GM23338 (cell line): Measurements from ENCODE around the gene VMP1. TPM values are rescaled to one million over a fixed set of nuclear protein-coding genes. Genes with fewer than 3 reads are reported as not detected.

Experiments used
- CREB1 ChIP-seq: fragments of 250-450 bp; sonication (Bioruptor Pico); IDR thresholded peaks from 2 replicates; pipeline ENCODE4 v1.5.0; 2020; ENCODE audit warnings: low read depth, mild to moderate bottlenecking, moderate library complexity
- CTCF ChIP-seq, 2 experiments: fragments of 200-600 bp in 1 of 2; sonication (generic) in 1 of 2; conservative IDR thresholded peaks; 2 replicates each; pipeline versions ENCODE4 v1.5.1 to v1.6.1; 2016 to 2017; ENCODE audit warnings: antibody characterized with exemption in 2 of 2, low read depth in 2 of 2, mild to moderate bottlenecking in 2 of 2, moderate library complexity in 1 of 2
- EZH2 ChIP-seq: fragments of 200-600 bp; sonication (generic); IDR thresholded peaks from one replicate; pipeline ENCODE4 v1.8.0; 2017; ENCODE audit warnings: antibody characterized with exemption, mild to moderate bottlenecking, low read depth; ENCODE audit not compliant: unreplicated experiment
- EZH2phosphoT487 ChIP-seq: fragments of 200-600 bp; sonication (generic); IDR thresholded peaks from one replicate; pipeline ENCODE4 v1.8.1; 2018; ENCODE audit warnings: antibody characterized with exemption; ENCODE audit not compliant: unreplicated experiment
- NANOG ChIP-seq: IDR thresholded peaks from 2 replicates; pipeline ENCODE4 v1.6.1; 2016; ENCODE audit warnings: antibody characterized with exemption, borderline replicate concordance
- REST ChIP-seq: IDR thresholded peaks from one replicate; pipeline ENCODE4 v1.6.1; 2018; ENCODE audit warnings: antibody characterized with exemption; ENCODE audit not compliant: unreplicated experiment
- STAT1 ChIP-seq: IDR thresholded peaks from one replicate; pipeline ENCODE4 v1.6.1; 2016; ENCODE audit warnings: antibody characterized with exemption; ENCODE audit not compliant: unreplicated experiment
- ZNF114 ChIP-seq: fragments of 250-450 bp; sonication (Bioruptor Pico); IDR thresholded peaks from 2 replicates; pipeline ENCODE4 v1.5.0; 2020; ENCODE audit warnings: mild to moderate bottlenecking, moderate library complexity
- microRNA counts: library from miRNA; unstranded; fragments of <30 nt; microRNA quantifications from one replicate; lab custom pipeline; 2017
- microRNA-seq: library from miRNA; unstranded; fragments of <30 nt; microRNA quantifications from one replicate; pipeline ENCODE4, GENCODE V29; 2017
- polyA plus RNA-seq: library from polyadenylated mRNA; unstranded; fragments of >200 nt; fragmentation: Nextera tagmentation; extraction: Ambion mirVana; gene quantifications from 2 replicates; pipeline ENCODE4 v1.2.1, GENCODE V29; 2016
- small RNA-seq: library from RNA; depleted of rRNA; stranded (forward); fragments of <200 nt; gene quantifications from one replicate; pipeline ENCODE3, GENCODE V24; 2014; ENCODE audit warnings: low replicate concordance
- total RNA-seq: library from RNA; depleted of rRNA; stranded (reverse); fragments of >200 nt; shearing (Covaris generic); gene quantifications from 2 replicates; pipeline ENCODE4 v1.2.3, GENCODE V29; 2014; rRNA removed
- TF ChIP-seq, protein P1 (sequence below): IDR thresholded peaks from 2 replicates; pipeline ENCODE4 v1.6.1; 2016; ENCODE audit warnings: antibody characterized with exemption

Gene VMP1
- total and polyA plus RNA-seq, 2 experiments from 2014 or later = 70.1 to 112 TPM

DNA sequence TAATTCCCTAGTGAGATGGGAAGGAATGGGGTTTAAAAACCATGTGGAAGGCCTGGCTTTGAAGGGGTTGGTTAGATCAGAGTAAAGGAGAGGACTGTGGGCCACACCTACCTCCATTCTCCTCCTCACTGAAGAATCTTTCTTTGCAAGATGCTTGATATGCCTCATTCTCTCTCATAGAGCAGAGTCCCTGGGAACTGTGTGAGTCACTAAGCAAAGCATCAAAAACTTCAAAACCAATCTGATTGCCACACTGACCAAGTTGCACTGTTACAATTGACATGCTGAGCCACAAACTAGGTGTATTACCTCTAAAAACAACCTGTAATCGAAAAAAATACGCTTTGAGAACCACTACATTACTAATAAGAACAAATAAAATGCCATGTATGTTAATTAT, 183.3 kb downstream of the VMP1 start (continued):
- TF ChIP-seq CTCF (conservative IDR thresholded peaks at IDR 0.05; ENCODE audit: low read depth in 2 of 2) = no peak
- no peak for TF ChIP-seq EZH2
- no peak for TF ChIP-seq CREB1
- no peak for TF ChIP-seq STAT1
- TF ChIP-seq ZNF114 = no peak
- TF ChIP-seq, protein P1, sequence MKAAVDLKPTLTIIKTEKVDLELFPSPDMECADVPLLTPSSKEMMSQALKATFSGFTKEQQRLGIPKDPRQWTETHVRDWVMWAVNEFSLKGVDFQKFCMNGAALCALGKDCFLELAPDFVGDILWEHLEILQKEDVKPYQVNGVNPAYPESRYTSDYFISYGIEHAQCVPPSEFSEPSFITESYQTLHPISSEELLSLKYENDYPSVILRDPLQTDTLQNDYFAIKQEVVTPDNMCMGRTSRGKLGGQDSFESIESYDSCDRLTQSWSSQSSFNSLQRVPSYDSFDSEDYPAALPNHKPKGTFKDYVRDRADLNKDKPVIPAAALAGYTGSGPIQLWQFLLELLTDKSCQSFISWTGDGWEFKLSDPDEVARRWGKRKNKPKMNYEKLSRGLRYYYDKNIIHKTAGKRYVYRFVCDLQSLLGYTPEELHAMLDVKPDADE = no peak
- TF ChIP-seq NANOG = no peak
- no peak for TF ChIP-seq REST
- no peak for TF ChIP-seq EZH2phosphoT487

MicroRNA genes within 50 kb of the gene (microRNA counts, 767-probe panel; counts per million panel counts)
- not detected for microRNA hsa-miR-21-5p (lab: Ali Mortazavi, UCI)

Small RNA genes lying within 50 kb of the gene (microRNA-seq; reads per million reads assigned to microRNA genes)
- 4,911 reads per million, percentile 97 among the genes with 10 or more reads in this experiment for gene MIR21

Small RNA genes lying within 50 kb of the gene (small RNA-seq; reads per million reads assigned to genes)
- gene AC040904.1 = not detected
- not detected for gene RNU6-450P

Other genes starting within 250 kb of the VMP1 start
- gene DHX40, start 142.0 kb upstream of the VMP1 start, total RNA-seq = 37.6 and 38.2 TPM in 2 replicates
- 14.5 and 17.3 TPM in 2 replicates for gene DHX40, start 142.0 kb upstream of the VMP1 start, polyA plus RNA-seq
- gene CLTC, start 87.8 kb upstream of the VMP1 start, total RNA-seq = 328 and 344 TPM in 2 replicates
- 93.1 and 107 TPM in 2 replicates for gene CLTC, start 87.8 kb upstream of the VMP1 start, polyA plus RNA-seq
- 26.6 and 32.7 TPM in 2 replicates for gene PTRH2, start 224 bp upstream of the VMP1 start, total RNA-seq
- 70.7 and 85.2 TPM in 2 replicates for gene PTRH2, start 224 bp upstream of the VMP1 start, polyA plus RNA-seq
- 13.8 and 17.6 TPM in 2 replicates for gene TUBD1, start 185.3 kb downstream of the VMP1 start, total RNA-seq
- gene TUBD1, start 185.3 kb downstream of the VMP1 start, polyA plus RNA-seq = 10.1 and 11.6 TPM in 2 replicates
- 15.1 and 19.5 TPM in 2 replicates for gene RPS6KB1, start 185.5 kb downstream of the VMP1 start, total RNA-seq
- gene RPS6KB1, start 185.5 kb downstream of the VMP1 start, polyA plus RNA-seq = 20.4 and 21.7 TPM in 2 replicates